NT2/D1 (cell line): ENCODE results near the gene FAF1.

Experiments
- DNase-seq: peaks from one replicate; pipeline ENCODE4 v3.0.0-alpha.2; 2011; ENCODE audit warnings: low read depth, low spot score
- H3K27me3 ChIP-seq: 2 replicates; pipeline ENCODE4 v1.6.0; 2011; ENCODE audit warnings: mild to moderate bottlenecking; ENCODE audit not compliant: insufficient read length, insufficient read depth
- H3K36me3 ChIP-seq: 2 replicates; pipeline ENCODE4 v1.6.1; 2011; ENCODE audit warnings: mild to moderate bottlenecking, low read length, mixed read lengths; ENCODE audit not compliant: insufficient read depth, insufficient read length
- H3K4me1 ChIP-seq: 2 replicates; pipeline ENCODE4 v1.5.1; 2011; ENCODE audit not compliant: insufficient read depth, insufficient read length
- H3K4me3 ChIP-seq: 2 replicates; pipeline ENCODE4 v1.5.1; 2011; ENCODE audit warnings: low read depth; ENCODE audit not compliant: insufficient read length
- H3K9ac ChIP-seq: 2 replicates; pipeline ENCODE4 v1.6.0; 2011; ENCODE audit warnings: low read depth; ENCODE audit not compliant: insufficient read length
- H3K9me3 ChIP-seq: 2 replicates; pipeline ENCODE4 v1.5.1; 2011; ENCODE audit warnings: mild to moderate bottlenecking, low read length; ENCODE audit not compliant: insufficient read depth
- SUZ12 ChIP-seq: IDR thresholded peaks from 2 replicates; pipeline ENCODE4 v1.6.1; 2011; ENCODE audit not compliant: insufficient read length, insufficient read depth; ENCODE audit errors: extremely low read depth
- YY1 ChIP-seq: IDR thresholded peaks from 2 replicates; pipeline ENCODE4 v1.6.1; 2011; ENCODE audit not compliant: insufficient read length, insufficient read depth
- ZNF274 ChIP-seq: IDR thresholded peaks from 2 replicates; pipeline ENCODE4 v1.6.1; 2011; ENCODE audit warnings: mild to moderate bottlenecking, low read depth, low read length

Gene FAF1

GRCh38 chr1:50853325-50853724 is 106.7 kb downstream of the FAF1 start:
- H3K36me3 ChIP-seq, result no peaks in the 10 kb centered on the region
- DNase-seq, result no peak
- TF ChIP-seq YY1 (no peak), SUZ12 (no peak), ZNF274 (no peak)
- H3K9me3 ChIP-seq, result no peaks in the 10 kb centered on the region
- no peaks in the 10 kb centered on the region for H3K4me1 ChIP-seq
- no peak overlapping the region for H3K9ac ChIP-seq
- H3K27me3 ChIP-seq, result no peaks in the 10 kb centered on the region
- H3K4me3 ChIP-seq, result no peak overlapping the region

DNA sequence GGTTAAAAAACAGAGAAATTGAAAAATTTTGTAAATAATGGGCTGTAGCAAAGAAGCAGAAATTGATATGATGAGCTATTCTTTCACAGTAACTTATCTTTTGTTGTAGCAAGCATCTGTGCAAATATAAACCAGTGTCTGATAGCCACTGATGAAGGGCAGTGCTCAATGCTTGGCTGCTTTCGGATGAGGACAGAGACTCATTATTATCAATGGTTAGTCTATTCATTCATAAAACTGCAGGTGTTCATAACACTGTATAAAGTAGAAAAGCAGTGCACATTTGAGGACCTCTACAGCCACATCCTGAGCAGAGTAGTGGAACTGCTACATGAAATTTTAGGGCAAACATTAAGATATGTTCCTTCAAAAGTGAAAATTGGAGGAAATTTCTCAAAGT is 107.2 kb downstream of the FAF1 start:
- TF ChIP-seq ZNF274 (no peak), SUZ12 (no peak), YY1 (no peak)
- Histone ChIP-seq H3K9me3 (no peaks in the 10 kb centered on the region), H3K4me3 (no peak overlapping the region), H3K36me3 (no peaks in the 10 kb centered on the region), H3K4me1 (no peaks in the 10 kb centered on the region), H3K27me3 (no peaks in the 10 kb centered on the region), H3K9ac (no peak overlapping the region)
- DNase-seq, result no peak

- Histone ChIP-seq H3K4me1 (no peaks in the 10 kb centered on the region), H3K36me3 (no peaks in the 10 kb centered on the region), H3K4me3 (no peak overlapping the region), H3K9me3 (no peaks in the 10 kb centered on the region), H3K9ac (no peak overlapping the region), H3K27me3 (no peaks in the 10 kb centered on the region)
- TF ChIP-seq ZNF274 (no peak), SUZ12 (no peak), YY1 (no peak)
- DNase-seq, result no peak
Observed at GRCh38 chr1:50851466-50851865, 108.6 kb downstream of the FAF1 start.

DNA sequence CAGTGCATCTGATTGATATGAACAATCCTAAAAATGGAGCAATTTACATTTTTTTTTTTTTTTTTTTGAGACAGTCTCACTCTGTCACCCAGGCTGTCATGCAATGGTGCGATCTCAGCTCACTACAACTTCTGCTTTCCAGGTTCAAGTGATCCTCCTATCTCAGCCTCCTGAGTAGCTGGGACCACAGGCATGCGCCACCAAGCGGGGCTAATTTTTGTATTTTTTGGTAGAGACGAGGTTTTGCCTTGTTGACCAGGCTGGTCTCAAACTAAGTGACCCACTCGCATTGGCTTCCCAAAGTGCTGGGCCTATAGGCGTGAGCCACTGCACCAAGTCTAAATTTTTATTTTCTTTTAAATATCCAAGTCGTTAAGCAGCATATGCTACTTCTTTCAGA is 109.0 kb downstream of the FAF1 start:
- Histone ChIP-seq H3K9ac (no peak overlapping the region), H3K4me1 (no peaks in the 10 kb centered on the region), H3K27me3 (no peaks in the 10 kb centered on the region), H3K36me3 (no peaks in the 10 kb centered on the region), H3K4me3 (no peak overlapping the region), H3K9me3 (no peaks in the 10 kb centered on the region)
- DNase-seq, result no peak
- TF ChIP-seq ZNF274 (no peak), YY1 (no peak), SUZ12 (no peak)

- no peak overlapping the region for H3K9ac ChIP-seq
- no peak for DNase-seq
- no peak overlapping the region for H3K4me3 ChIP-seq
- no peaks in the 10 kb centered on the region for H3K9me3 ChIP-seq
- H3K36me3 ChIP-seq, result no peaks in the 10 kb centered on the region
- TF ChIP-seq YY1 (no peak), ZNF274 (no peak), SUZ12 (no peak)
- no peaks in the 10 kb centered on the region for H3K27me3 ChIP-seq
- H3K4me1 ChIP-seq, result no peaks in the 10 kb centered on the region
Observed at GRCh38 chr1:50847303-50847702, 112.8 kb downstream of the FAF1 start.

DNA sequence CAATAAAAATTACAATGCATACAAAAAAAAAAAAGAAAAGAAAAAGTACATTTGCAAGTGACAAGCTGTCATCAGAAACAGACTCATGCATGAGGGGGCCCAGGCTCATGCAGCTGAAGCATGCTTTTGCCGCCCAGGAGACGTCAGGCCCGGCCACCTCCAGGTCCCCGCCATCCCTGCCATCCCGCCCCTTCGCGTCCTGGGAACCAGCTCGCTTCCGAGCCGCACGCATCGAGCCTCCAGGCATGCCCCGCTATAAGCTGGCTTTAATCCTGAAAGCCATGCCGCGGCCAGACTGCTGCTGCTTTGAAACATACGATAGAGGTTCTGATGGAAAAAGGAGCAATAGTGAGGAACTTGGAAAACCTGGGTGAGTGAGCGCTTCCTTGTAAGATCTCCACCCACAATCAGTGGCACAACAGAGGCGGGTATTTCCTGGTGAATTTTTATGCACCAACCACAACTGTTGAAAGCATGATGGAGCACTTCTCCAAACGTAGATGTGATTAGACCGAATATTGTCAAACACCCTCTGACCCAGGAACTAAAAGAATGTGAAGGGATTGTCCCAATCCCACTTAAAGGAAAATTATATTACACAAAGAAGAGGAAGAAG is 113.7 kb downstream of the FAF1 start:
- no peak overlapping the region for H3K4me3 ChIP-seq
- no peaks in the 10 kb centered on the region for H3K9me3 ChIP-seq
- H3K27me3 ChIP-seq, result no peaks in the 10 kb centered on the region
- no peaks in the 10 kb centered on the region for H3K36me3 ChIP-seq
- no peak for DNase-seq
- H3K4me1 ChIP-seq, result no peaks in the 10 kb centered on the region
- no peak for TF ChIP-seq SUZ12
- no peak overlapping the region for H3K9ac ChIP-seq

DNA sequence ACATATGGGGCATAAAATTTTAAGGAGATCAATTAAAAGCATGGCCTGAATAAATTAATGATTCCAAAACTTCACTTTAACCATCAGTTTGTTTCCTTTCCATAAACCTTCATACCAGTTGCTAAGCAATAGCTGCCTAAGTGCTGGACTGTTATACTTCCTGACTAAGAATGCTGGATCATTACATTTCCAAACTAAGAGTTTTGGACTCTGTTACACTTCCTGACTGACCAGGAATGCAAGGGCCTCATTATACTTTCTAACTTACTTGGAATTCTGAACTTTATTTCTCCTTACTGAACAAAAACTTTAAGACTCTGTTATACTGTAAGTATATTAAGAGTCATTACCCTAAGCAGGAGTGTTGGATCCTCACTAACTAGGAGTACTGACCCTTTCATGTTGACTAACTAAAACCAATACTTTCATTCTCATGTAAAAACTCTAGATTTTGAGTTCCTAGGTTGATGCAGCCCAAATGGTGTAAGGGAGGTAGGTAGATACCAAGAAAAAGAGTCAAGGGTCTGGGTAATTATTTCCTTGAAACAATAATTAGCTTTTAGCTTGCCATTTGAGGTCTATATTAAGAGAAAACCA is 118.2 kb downstream of the FAF1 start:
- no peak overlapping the region for H3K4me3 ChIP-seq
- no peak overlapping the region for H3K9ac ChIP-seq
- no peaks in the 10 kb centered on the region for H3K9me3 ChIP-seq
- H3K36me3 ChIP-seq, result no peaks in the 10 kb centered on the region
- DNase-seq, result no peak
- no peaks in the 10 kb centered on the region for H3K4me1 ChIP-seq
- TF ChIP-seq SUZ12 (no peak), ZNF274 (no peak), YY1 (no peak)
- no peaks in the 10 kb centered on the region for H3K27me3 ChIP-seq

DNA sequence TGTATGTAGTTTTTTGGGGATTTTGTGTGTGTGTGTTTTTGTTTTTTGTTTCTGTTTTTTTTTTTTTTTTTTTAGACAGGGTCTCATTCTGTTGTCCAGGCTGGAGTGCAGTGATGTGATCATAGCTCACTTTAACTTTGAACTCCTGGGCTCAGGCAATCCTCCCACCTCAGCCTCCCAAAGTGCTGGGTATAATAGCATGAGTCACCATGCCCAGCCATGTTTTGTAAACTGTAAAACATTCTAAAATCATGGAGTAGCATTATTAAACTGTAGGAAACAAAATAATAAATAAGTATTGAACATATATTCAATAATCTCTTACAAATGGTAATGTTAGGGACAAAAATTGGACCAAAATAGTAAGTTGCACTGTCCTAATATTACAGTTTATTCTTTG is 124.0 kb downstream of the FAF1 start:
- no peaks in the 10 kb centered on the region for H3K36me3 ChIP-seq
- H3K9me3 ChIP-seq, result peaks cover 4% of the 10 kb centered on the region; the same call in 1 of the 2 replicates
- H3K27me3 ChIP-seq, result no peaks in the 10 kb centered on the region
- TF ChIP-seq SUZ12 (no peak), ZNF274 (no peak), YY1 (no peak)
- H3K9ac ChIP-seq, result no peak overlapping the region
- H3K4me3 ChIP-seq, result no peak overlapping the region
- no peaks in the 10 kb centered on the region for H3K4me1 ChIP-seq
- no peak for DNase-seq
